ENCODE results near the gene EML4. TPM values are rescaled to one million over a fixed set of nuclear protein-coding genes. Genes with fewer than 3 reads are reported as not detected.

Gene EML4
- total and polyA plus RNA-seq, 11 donors, result 2.3 to 32.8 (median 5.6) TPM

GRCh38 chr2:42200926-42201855 lies 32.0 kb downstream of the EML4 start:
- ATAC-seq (no peak), DNase-seq (no peak)
- H3K9me3 ChIP-seq, result no peaks in the 10 kb centered on the region
- H3K27me3 ChIP-seq, result no peaks in the 10 kb centered on the region
- H3K36me3 ChIP-seq, result no peaks in the 10 kb centered on the region
- H3K4me1 ChIP-seq, result peaks cover 0 to 49% (median 3%) of the 10 kb centered on the region in 12 donors
- WGBS, 4 donors, result 74 to 76% (median 75%) methylated on average over 5 of the region's 5 CpGs
- no peak overlapping the region for H3K27ac ChIP-seq
- TF ChIP-seq, protein P1, sequence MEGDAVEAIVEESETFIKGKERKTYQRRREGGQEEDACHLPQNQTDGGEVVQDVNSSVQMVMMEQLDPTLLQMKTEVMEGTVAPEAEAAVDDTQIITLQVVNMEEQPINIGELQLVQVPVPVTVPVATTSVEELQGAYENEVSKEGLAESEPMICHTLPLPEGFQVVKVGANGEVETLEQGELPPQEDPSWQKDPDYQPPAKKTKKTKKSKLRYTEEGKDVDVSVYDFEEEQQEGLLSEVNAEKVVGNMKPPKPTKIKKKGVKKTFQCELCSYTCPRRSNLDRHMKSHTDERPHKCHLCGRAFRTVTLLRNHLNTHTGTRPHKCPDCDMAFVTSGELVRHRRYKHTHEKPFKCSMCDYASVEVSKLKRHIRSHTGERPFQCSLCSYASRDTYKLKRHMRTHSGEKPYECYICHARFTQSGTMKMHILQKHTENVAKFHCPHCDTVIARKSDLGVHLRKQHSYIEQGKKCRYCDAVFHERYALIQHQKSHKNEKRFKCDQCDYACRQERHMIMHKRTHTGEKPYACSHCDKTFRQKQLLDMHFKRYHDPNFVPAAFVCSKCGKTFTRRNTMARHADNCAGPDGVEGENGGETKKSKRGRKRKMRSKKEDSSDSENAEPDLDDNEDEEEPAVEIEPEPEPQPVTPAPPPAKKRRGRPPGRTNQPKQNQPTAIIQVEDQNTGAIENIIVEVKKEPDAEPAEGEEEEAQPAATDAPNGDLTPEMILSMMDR (IDR thresholded peaks at IDR 0.05), result no peak
- TF ChIP-seq POLR2A (IDR thresholded peaks at IDR 0.05), result no peak
- no peak overlapping the region for H3K4me3 ChIP-seq
- intact Hi-C loops (cut with DNase I), result no loop called here

DNA sequence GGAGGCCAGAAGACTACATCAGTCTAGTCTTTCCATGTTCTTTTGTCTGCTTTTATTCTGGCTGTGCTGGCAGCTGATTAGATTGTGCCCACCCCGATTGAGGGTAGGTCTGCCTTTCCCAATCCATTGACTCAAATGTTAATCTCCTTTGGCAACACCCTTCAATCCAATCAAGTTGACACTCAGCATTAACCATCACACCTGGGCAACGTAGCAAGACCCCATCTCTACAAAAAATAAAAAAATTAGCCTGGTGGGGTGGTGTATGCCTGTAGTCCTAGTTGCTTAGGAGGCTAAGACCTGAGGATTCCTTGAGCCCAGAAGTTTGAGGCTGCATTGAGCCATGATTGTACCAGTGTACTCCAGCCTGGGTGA lies 33.5 kb downstream of the EML4 start:
- H3K27ac ChIP-seq, result no peak overlapping the region
- H3K36me3 ChIP-seq, result no peaks in the 10 kb centered on the region
- no peak for TF ChIP-seq POLR2A (IDR thresholded peaks at IDR 0.05)
- TF ChIP-seq, protein P1 (IDR thresholded peaks at IDR 0.05), result no peak
- 94 to 100% (median 97%) methylated on average over 2 of the region's 2 CpGs for WGBS, 4 donors
- no peak overlapping the region for H3K4me3 ChIP-seq
- H3K27me3 ChIP-seq, result no peaks in the 10 kb centered on the region
- DNase-seq, result no peak
- ATAC-seq, result no peak
- peaks cover 0 to 39% (median 2%) of the 10 kb centered on the region in 12 donors for H3K4me1 ChIP-seq
- H3K9me3 ChIP-seq, result no peaks in the 10 kb centered on the region
- intact Hi-C loops (cut with DNase I), result no loop called here

DNA sequence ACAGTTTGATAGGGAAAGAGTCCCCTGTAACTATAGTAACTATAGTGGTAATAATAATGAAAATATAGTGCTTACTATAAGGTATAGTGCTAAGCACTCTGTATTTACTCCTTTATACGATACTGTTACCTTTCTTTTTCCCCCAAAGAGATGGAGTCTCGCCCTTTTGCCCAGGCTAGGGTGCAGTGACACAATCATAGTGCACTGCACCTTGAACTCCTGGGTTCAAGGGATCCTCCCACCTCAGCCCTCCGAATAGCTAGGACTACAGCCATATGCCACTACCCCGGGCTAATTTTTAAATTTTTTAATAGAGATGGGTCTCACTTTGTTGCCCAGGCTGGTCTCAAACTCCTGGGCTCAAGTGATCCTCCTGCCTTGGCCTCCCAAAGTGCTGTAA lies 34.6 kb downstream of the EML4 start:
- H3K4me1 ChIP-seq, result peaks cover 0 to 39% (median 2%) of the 10 kb centered on the region in 12 donors
- H3K9me3 ChIP-seq, result no peaks in the 10 kb centered on the region
- DNase-seq, result no peak
- WGBS, 4 donors, result 92 to 96% (median 94%) methylated on average over 4 of the region's 4 CpGs
- H3K36me3 ChIP-seq, result no peaks in the 10 kb centered on the region
- no peak overlapping the region for H3K27ac ChIP-seq
- intact Hi-C loops (cut with DNase I), result no loop called here
- TF ChIP-seq POLR2A (IDR thresholded peaks at IDR 0.05), result no peak
- TF ChIP-seq, protein P1 (IDR thresholded peaks at IDR 0.05), result no peak
- H3K27me3 ChIP-seq, result no peaks in the 10 kb centered on the region
- H3K4me3 ChIP-seq, result no peak overlapping the region
- no peak for ATAC-seq

DNA sequence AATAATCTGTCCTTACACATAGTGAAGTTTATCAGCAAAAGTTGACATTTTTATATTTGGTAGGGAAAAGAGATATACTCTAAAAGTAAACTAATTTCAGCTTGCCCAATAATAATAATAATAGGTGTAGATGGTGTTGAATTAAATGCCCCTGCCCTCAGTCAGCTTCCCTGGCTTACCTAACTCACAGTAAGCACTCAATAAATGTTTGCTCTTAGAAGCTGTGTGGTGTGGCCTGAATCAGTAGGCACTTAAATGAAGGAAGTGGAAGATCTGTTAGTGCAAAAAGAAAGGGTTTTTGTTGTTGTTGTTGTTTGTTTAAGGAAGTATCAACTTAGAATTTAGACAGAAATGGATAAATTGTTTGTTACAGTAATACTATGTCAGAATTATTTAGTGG lies 36.2 kb downstream of the EML4 start:
- Histone ChIP-seq H3K4me1 (peaks cover 0 to 28% (median 2%) of the 10 kb centered on the region in 12 donors), H3K27me3 (no peaks in the 10 kb centered on the region), H3K9me3 (no peaks in the 10 kb centered on the region), H3K36me3 (no peaks in the 10 kb centered on the region), H3K27ac (no peak overlapping the region), H3K4me3 (no peak overlapping the region)
- intact Hi-C loops (cut with DNase I), result no loop called here
- no peak for ATAC-seq
- no peak for DNase-seq
- TF ChIP-seq POLR2A (IDR thresholded peaks at IDR 0.05), result no peak
- TF ChIP-seq, protein P1 (IDR thresholded peaks at IDR 0.05), result no peak

Measured in heart left ventricle (tissue), 16 donors.